Gastroesophageal sphincter (tissue), 3 donors: ENCODE measurements around the gene NCL.

Experiments
- POLR2A ChIP-seq, 2 donors: fragments of 450-650 bp; IDR thresholded peaks; one replicate each; pipeline ENCODE4 v1.6.1; 2017; ENCODE audit warnings: antibody characterized with exemption in 2 of 2, mild to moderate bottlenecking in 2 of 2, moderate library complexity in 1 of 2
- TF ChIP-seq, protein P1 (sequence below), 4 experiments: fragments of 200-600 bp in 2 of 4; fragments of 450-650 bp in 2 of 4; sonication (generic) in 1 of 4; IDR thresholded peaks; one replicate each; pipeline ENCODE4 v1.5.1; 2017 to 2019; ENCODE audit warnings: antibody characterized with exemption in 4 of 4, mild to moderate bottlenecking in 2 of 4, moderate library complexity in 2 of 4

DNA sequence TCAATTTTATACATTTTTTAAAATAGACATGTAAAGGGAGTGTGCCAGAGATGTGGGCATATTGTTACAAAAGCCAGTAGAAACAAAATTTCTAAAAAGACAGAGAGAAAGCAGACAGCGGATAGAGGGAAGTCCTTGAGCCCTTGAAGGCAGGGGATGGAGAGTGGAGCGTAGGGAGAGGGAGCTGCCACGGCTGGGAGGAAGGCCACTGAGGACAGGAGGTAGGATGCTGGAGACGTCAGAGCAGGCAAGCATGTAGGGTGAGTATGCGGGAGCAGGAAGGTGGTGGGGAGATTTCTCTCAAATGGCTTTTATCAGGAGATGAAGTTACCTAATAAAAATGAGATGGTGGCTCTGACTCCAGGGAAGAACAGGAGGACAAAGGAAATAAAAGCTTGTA lies 24.0 kb upstream of the NCL start:
- TF ChIP-seq, protein P1, sequence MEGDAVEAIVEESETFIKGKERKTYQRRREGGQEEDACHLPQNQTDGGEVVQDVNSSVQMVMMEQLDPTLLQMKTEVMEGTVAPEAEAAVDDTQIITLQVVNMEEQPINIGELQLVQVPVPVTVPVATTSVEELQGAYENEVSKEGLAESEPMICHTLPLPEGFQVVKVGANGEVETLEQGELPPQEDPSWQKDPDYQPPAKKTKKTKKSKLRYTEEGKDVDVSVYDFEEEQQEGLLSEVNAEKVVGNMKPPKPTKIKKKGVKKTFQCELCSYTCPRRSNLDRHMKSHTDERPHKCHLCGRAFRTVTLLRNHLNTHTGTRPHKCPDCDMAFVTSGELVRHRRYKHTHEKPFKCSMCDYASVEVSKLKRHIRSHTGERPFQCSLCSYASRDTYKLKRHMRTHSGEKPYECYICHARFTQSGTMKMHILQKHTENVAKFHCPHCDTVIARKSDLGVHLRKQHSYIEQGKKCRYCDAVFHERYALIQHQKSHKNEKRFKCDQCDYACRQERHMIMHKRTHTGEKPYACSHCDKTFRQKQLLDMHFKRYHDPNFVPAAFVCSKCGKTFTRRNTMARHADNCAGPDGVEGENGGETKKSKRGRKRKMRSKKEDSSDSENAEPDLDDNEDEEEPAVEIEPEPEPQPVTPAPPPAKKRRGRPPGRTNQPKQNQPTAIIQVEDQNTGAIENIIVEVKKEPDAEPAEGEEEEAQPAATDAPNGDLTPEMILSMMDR (IDR thresholded peaks at IDR 0.05) = no peak
- TF ChIP-seq POLR2A (IDR thresholded peaks at IDR 0.05) = no peak
